Common myeloid progenitor, CD34-positive (primary cell): ENCODE results near the gene RNASE8.

Source experiments
- CTCF ChIA-PET: fragments of 350-600 bp; sonication (Branson Sonifier 250); formaldehyde crosslinking; loops from one replicate; lab custom pipeline; 2021; ENCODE audit warnings: antibody characterized with exemption; lab: Charles Lee
- POLR2A ChIA-PET: fragments of 350-600 bp; sonication (Branson Sonifier 250); formaldehyde crosslinking; loops from one replicate; lab custom pipeline; 2021; ENCODE audit warnings: antibody characterized with exemption; lab: Charles Lee
- DNase-seq, 3 donors: peaks; one replicate each; pipeline versions ENCODE4 v3.0.0 to v3.0.0-alpha.2; 2013
- H3K27ac ChIP-seq, 2 experiments: 1 replicate in 1 of 2; 2 replicates in 1 of 2; pipeline ENCODE4 v1.7.0; 2013; ENCODE audit warnings: inconsistent platforms in 2 of 2, low read length in 2 of 2, mild to moderate bottlenecking in 2 of 2, low read depth in 1 of 2, moderate library complexity in 1 of 2; ENCODE audit not compliant: severe bottlenecking in 2 of 2, insufficient read depth in 1 of 2, poor library complexity in 1 of 2
- H3K27me3 ChIP-seq, 5 experiments: replicated peaks in 2 of 5; 1 replicate in 3 of 5; 2 replicates in 2 of 5; pipeline versions ENCODE4 v1.6.1 to v1.7.0; 2013; ENCODE audit warnings: low read length in 4 of 5, mild to moderate bottlenecking in 2 of 5, moderate library complexity in 2 of 5, inconsistent platforms in 1 of 5; ENCODE audit not compliant: insufficient read depth in 5 of 5, control insufficient read depth in 4 of 5
- H3K36me3 ChIP-seq, 4 experiments: 1 replicate in 2 of 4; 2 replicates in 2 of 4; pipeline versions ENCODE4 v1.6.1 to v1.7.0; 2013; ENCODE audit warnings: low read length in 3 of 4, control low read depth in 1 of 4, mild to moderate bottlenecking in 1 of 4; ENCODE audit not compliant: control insufficient read depth in 4 of 4, insufficient read depth in 4 of 4
- H3K4me1 ChIP-seq, 4 experiments: 1 replicate in 3 of 4; 2 replicates in 1 of 4; pipeline versions ENCODE4 v1.6.1 to v1.7.1; 2013; ENCODE audit warnings: low read length in 3 of 4, mild to moderate bottlenecking in 3 of 4, control low read depth in 1 of 4, inconsistent platforms in 1 of 4, moderate library complexity in 1 of 4; ENCODE audit not compliant: control insufficient read depth in 4 of 4, insufficient read depth in 4 of 4; ENCODE audit errors: control extremely low read depth in 1 of 4
- H3K4me3 ChIP-seq, 7 experiments: 1 replicate in 4 of 7; 2 replicates in 3 of 7; pipeline versions ENCODE4 v1.5.1 to v1.7.0; 2013; ENCODE audit warnings: mild to moderate bottlenecking in 7 of 7, low read length in 6 of 7, moderate library complexity in 6 of 7, inconsistent platforms in 2 of 7, low read depth in 2 of 7, control low read depth in 1 of 7; ENCODE audit not compliant: insufficient read depth in 4 of 7, control insufficient read depth in 1 of 7; ENCODE audit errors: extremely low read depth in 1 of 7
- H3K9me3 ChIP-seq, 5 experiments: 1 replicate in 4 of 5; 2 replicates in 1 of 5; pipeline versions ENCODE4 v1.6.1 to v1.7.1; 2013; ENCODE audit warnings: low read length in 4 of 5, mild to moderate bottlenecking in 2 of 5, inconsistent platforms in 1 of 5, low read depth in 1 of 5, moderate library complexity in 1 of 5; ENCODE audit not compliant: control insufficient read depth in 4 of 5, insufficient read depth in 2 of 5; ENCODE audit errors: control extremely low read depth in 1 of 5
- WGBS: methylation state at CpG from one replicate; pipeline ENCODE4 v1.1.5; 2013; ENCODE audit not compliant: insufficient coverage; 5-methylcytosine and 5-hydroxymethylcytosine counted together

RNASE8 gene

GRCh38 chr14:21093769-21094681 lies 36.4 kb downstream of the RNASE8 start:
- 93% methylated on average over 5 of the region's 7 CpGs for WGBS
- no peak overlapping the region for H3K4me3 ChIP-seq
- H3K36me3 ChIP-seq = peaks cover 0 to 40% (median 15%) of the 10 kb centered on the region in 4 experiments
- no peak overlapping the region for H3K27ac ChIP-seq
- peaks cover 3 to 24% (median 10%) of the 10 kb centered on the region in 4 experiments for H3K4me1 ChIP-seq
- no peaks in the 10 kb centered on the region for H3K9me3 ChIP-seq
- CTCF ChIA-PET = interaction anchor here (1.6 to 7.4 kb wide), 11 partner anchors 11 to 90 kb away, joined by 5 to 204 read pairs (median 15); partner anchors contain the start of genes ARHGEF40, RNASE7 and TMEM253
- H3K27me3 ChIP-seq = no peaks in the 10 kb centered on the region
- no peak for DNase-seq
- POLR2A ChIA-PET = no interaction called here

GRCh38 chr14:21095430-21096205 lies 38.0 kb downstream of the RNASE8 start:
- peak in 2 of 3 donors; percentile 37 to 44 for DNase-seq
- 70% methylated on average over 2 of the region's 6 CpGs for WGBS
- H3K36me3 ChIP-seq = peaks cover 0 to 26% (median 12%) of the 10 kb centered on the region in 4 experiments
- peak overlapping the region in 1 of 2 experiments; percentile 7 for H3K27ac ChIP-seq
- H3K27me3 ChIP-seq = no peaks in the 10 kb centered on the region
- H3K4me1 ChIP-seq = peaks cover 4 to 32% (median 19%) of the 10 kb centered on the region in 4 experiments
- ChIA-PET CTCF (interaction anchor here (1.5 to 7.4 kb wide), 6 partner anchors 9 to 81 kb away, joined by 3 to 204 read pairs (median 120); partner anchors contain the start of genes ARHGEF40 and TMEM253), POLR2A (interaction anchor here (0.8 kb wide), 1 partner anchor 27 kb away, joined by 3 read pairs; no protein-coding TSS in a partner anchor)
- H3K9me3 ChIP-seq = no peaks in the 10 kb centered on the region
- H3K4me3 ChIP-seq = no peak overlapping the region

DNA sequence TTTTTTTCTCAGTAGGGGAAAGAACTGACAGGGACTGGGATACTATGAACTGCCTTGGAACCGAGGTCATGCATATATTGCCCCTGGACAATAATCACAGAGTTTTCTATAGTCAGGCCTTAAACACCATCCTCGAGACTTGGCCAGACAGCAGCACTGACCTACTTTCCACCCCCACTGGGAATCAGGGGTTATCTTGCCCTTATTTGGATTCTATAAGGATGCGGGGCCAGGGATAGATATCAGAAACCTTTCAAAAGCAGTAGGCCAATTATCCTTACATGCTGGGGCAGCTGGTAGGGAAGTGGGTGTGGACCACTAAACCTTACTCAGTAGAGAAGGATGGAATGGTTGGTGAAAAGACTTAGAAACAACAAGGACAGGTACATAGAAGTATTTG lies 38.8 kb downstream of the RNASE8 start:
- H3K9me3 ChIP-seq = no peaks in the 10 kb centered on the region
- H3K4me1 ChIP-seq = peaks cover 4 to 32% (median 19%) of the 10 kb centered on the region in 4 experiments
- POLR2A ChIA-PET = interaction anchor here (0.7 kb wide), 1 partner anchor 25 kb away, joined by 3 read pairs; no protein-coding TSS in a partner anchor

DNA sequence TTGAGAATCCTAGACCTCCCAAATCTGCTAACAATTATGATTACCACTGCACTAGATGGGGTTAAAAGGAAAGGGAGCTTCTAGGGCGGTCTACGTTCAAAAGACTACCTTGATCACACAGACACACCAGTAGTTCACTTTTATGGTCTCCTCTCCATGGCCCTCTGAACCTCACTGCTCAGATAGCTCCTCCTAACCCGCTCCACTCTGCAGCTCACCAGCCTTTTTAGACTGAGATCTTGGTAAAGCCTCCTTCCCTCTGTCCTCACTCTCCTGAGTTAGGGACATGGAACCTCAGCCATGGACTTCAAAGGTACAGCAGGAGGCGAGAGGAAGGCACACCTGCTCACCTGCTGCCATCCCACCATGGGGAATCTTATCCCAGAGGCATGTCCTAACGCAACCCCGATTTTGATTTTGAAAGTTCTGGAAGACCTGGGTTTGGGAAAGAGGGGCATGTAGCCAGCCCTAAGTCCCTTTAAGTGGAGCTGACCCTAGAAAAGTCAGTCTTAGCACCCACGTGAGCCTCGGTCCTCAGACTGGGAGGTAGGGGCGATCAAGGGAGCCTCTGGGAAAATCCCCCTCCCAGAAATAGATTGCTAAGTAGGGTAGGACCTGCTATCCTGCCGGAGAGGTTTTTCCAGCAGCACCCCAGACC lies 39.5 kb downstream of the RNASE8 start:
- POLR2A ChIA-PET = interaction anchor here (0.7 kb wide), 1 partner anchor 25 kb away, joined by 3 read pairs; no protein-coding TSS in a partner anchor
- H3K36me3 ChIP-seq = peaks cover 0 to 11% (median 4%) of the 10 kb centered on the region in 4 experiments
- H3K27me3 ChIP-seq = peaks cover 0 to 2% (median 0%) of the 10 kb centered on the region in 5 experiments
- peak overlapping the region in 4 of 7 experiments; percentile 41 to 70 (median 58) for H3K4me3 ChIP-seq
- peak overlapping the region in 1 of 2 experiments; percentile 9 for H3K27ac ChIP-seq
- CTCF ChIA-PET = interaction anchor here (0.9 to 7.4 kb wide), 10 partner anchors 8 to 82 kb away, joined by 3 to 204 read pairs (median 7); partner anchors contain the start of genes ARHGEF40 and TMEM253
- no peak for DNase-seq
- WGBS = 86% methylated on average over 5 of the region's 10 CpGs
- H3K4me1 ChIP-seq = peaks cover 4 to 35% (median 22%) of the 10 kb centered on the region in 4 experiments
- H3K9me3 ChIP-seq = no peaks in the 10 kb centered on the region

More for the DNA sequence above, 38.8 kb downstream of the RNASE8 start:
- CTCF ChIA-PET = interaction anchor here (0.9 to 7.4 kb wide), 10 partner anchors 8 to 81 kb away, joined by 3 to 204 read pairs (median 7); partner anchors contain the start of genes ARHGEF40 and TMEM253
- no peak for DNase-seq
- H3K27me3 ChIP-seq = peaks cover 0 to 2% (median 0%) of the 10 kb centered on the region in 5 experiments
- H3K4me3 ChIP-seq = no peak overlapping the region
- no peak overlapping the region for H3K27ac ChIP-seq
- WGBS = 100% methylated on average over 3 of the region's 3 CpGs
- H3K36me3 ChIP-seq = peaks cover 0 to 18% (median 7%) of the 10 kb centered on the region in 4 experiments

- H3K4me1 ChIP-seq = peaks cover 4 to 38% (median 23%) of the 10 kb centered on the region in 4 experiments
- DNase-seq = peak in 1 of 3 donors; percentile 25
- H3K36me3 ChIP-seq = peaks cover 0 to 8% (median 4%) of the 10 kb centered on the region in 4 experiments
- H3K27ac ChIP-seq = peak overlapping the region in 1 of 2 experiments; percentile 9
- ChIA-PET POLR2A (no interaction called here), CTCF (interaction anchor here (1.1 to 7.4 kb wide), 8 partner anchors 7 to 83 kb away, joined by 3 to 204 read pairs (median 57); partner anchors contain the start of genes ARHGEF40 and TMEM253)
- no CpG with 5 or more reads among the region's 19 CpGs for WGBS
- H3K4me3 ChIP-seq = peak overlapping the region in 5 of 7 experiments; percentile 35 to 70 (median 57)
- peaks cover 0 to 2% (median 0%) of the 10 kb centered on the region in 5 experiments for H3K27me3 ChIP-seq
- H3K9me3 ChIP-seq = no peaks in the 10 kb centered on the region
Measured at GRCh38 chr14:21097636-21098075, 40.0 kb downstream of the RNASE8 start.
